Activated naive CD4-positive, alpha-beta T cell treated with Interleukin-2 at 50 U/mL for 16 hours (primary cell): ENCODE measurements around the gene SAFB.
"Not testable (repeated sequence)": the region's sequence is repeated elsewhere in the genome, so short reads cannot be mapped to it uniquely, and the experiment has no call there.

Source experiments
- DNase-seq: peaks from one replicate; pipeline ENCODE4 v3.0.0-alpha.2; 2020

The SAFB gene

GRCh38 chr19:5688262-5688881 lies 65.5 kb downstream of the SAFB start:
- DNase-seq, result not testable (repeated sequence)

GRCh38 chr19:5690125-5690954 lies 67.5 kb downstream of the SAFB start, which contains the start of gene RPL36:
Gene RPL36 (plus strand): TSS chr19:5690295. CDS start chr19:5690508, 213 bp downstream.
- DNase-seq, result peak; percentile 98

GRCh38 chr19:5690955-5691821 lies 68.3 kb downstream of the SAFB start:
- DNase-seq, result peak; percentile 77

GRCh38 chr19:5691822-5692722 lies 69.2 kb downstream of the SAFB start:
- no peak for DNase-seq

- DNase-seq, result no peak
Measured at GRCh38 chr19:5692723-5693194, 69.9 kb downstream of the SAFB start.

- DNase-seq, result peak; percentile 18
Measured at GRCh38 chr19:5693195-5694166, 70.6 kb downstream of the SAFB start.

GRCh38 chr19:5694167-5694955 lies 71.5 kb downstream of the SAFB start:
- DNase-seq, result no peak

GRCh38 chr19:5694956-5695648 lies 72.2 kb downstream of the SAFB start:
- no peak for DNase-seq

- DNase-seq, result no peak
Measured at GRCh38 chr19:5695649-5696195, 72.8 kb downstream of the SAFB start.

GRCh38 chr19:5696196-5697021 lies 73.5 kb downstream of the SAFB start:
- DNase-seq, result no peak

- DNase-seq, result no peak
Measured at GRCh38 chr19:5697022-5697889, 74.4 kb downstream of the SAFB start.

- DNase-seq, result no peak
Measured at GRCh38 chr19:5697890-5698634, 75.2 kb downstream of the SAFB start.

GRCh38 chr19:5698635-5699422 lies 75.9 kb downstream of the SAFB start:
- DNase-seq, result no peak

GRCh38 chr19:5700455-5701092 lies 77.7 kb downstream of the SAFB start:
- DNase-seq, result no peak

GRCh38 chr19:5702053-5702410 lies 79.1 kb downstream of the SAFB start:
- DNase-seq, result not testable (repeated sequence)
